Measurements from ENCODE around the gene PTPN4.

DNA sequence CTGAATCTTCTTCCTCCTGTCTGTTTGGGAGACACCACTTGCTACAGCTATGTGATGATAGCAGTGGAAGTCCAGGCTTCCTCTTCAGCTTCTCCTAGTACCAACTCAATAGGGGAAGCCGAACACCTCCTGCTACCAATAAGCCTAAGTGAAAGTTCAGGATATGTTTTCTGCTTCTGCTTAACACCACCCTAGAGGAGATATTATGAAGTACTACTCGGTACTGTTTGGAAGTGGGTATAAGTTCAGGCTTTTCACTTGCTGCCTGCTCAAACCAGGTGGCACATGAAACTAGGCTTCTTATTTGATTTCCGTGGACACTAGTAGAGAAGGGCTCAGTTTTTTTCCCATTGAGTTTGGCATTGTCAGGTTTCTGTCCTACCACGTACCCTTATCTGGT lies 99.8 kb downstream of the PTPN4 start:
- TF ChIP-seq POLR2AphosphoS5 (IDR thresholded peaks at IDR 0.05; ENCODE audit: control insufficient read depth, insufficient read depth, low read depth, low read length) (no peak), HNRNPH1 (optimal IDR thresholded peaks at IDR 0.05; ENCODE audit: low read depth, low read length) (no peak), NRF1 (conservative IDR thresholded peaks at IDR 0.05 in 1 of 2, IDR thresholded peaks at IDR 0.05 in 1 of 2) (no peak), ZNF644 (tag; IDR thresholded peaks at IDR 0.05; ENCODE audit: low read depth) (no peak), SP1 (CRISPR knock-in tag; IDR thresholded peaks at IDR 0.05) (no peak)
- TF ChIP-seq, protein P1, sequence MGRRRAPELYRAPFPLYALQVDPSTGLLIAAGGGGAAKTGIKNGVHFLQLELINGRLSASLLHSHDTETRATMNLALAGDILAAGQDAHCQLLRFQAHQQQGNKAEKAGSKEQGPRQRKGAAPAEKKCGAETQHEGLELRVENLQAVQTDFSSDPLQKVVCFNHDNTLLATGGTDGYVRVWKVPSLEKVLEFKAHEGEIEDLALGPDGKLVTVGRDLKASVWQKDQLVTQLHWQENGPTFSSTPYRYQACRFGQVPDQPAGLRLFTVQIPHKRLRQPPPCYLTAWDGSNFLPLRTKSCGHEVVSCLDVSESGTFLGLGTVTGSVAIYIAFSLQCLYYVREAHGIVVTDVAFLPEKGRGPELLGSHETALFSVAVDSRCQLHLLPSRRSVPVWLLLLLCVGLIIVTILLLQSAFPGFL (CRISPR knock-in tag; IDR thresholded peaks at IDR 0.05), result no peak
- TF ChIP-seq, protein P2, sequence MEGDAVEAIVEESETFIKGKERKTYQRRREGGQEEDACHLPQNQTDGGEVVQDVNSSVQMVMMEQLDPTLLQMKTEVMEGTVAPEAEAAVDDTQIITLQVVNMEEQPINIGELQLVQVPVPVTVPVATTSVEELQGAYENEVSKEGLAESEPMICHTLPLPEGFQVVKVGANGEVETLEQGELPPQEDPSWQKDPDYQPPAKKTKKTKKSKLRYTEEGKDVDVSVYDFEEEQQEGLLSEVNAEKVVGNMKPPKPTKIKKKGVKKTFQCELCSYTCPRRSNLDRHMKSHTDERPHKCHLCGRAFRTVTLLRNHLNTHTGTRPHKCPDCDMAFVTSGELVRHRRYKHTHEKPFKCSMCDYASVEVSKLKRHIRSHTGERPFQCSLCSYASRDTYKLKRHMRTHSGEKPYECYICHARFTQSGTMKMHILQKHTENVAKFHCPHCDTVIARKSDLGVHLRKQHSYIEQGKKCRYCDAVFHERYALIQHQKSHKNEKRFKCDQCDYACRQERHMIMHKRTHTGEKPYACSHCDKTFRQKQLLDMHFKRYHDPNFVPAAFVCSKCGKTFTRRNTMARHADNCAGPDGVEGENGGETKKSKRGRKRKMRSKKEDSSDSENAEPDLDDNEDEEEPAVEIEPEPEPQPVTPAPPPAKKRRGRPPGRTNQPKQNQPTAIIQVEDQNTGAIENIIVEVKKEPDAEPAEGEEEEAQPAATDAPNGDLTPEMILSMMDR (IDR thresholded peaks at IDR 0.05 in 2 of 3, conservative IDR thresholded peaks at IDR 0.05 in 1 of 3; ENCODE audit: insufficient read depth in 2 of 3, low read depth in 1 of 3, low read length in 3 of 3), result no peak

Data from K562 (cell line).